Stimulated activated CD4-positive, alpha-beta T cell treated with anti-CD3 and anti-CD28 coated beads, Interleukin-4, amount 100 ng/mL, for 1 hour (primary cell): Measurements from ENCODE around the gene OLIG2.

Experiments
- DNase-seq: peaks from one replicate; pipeline ENCODE4 v3.0.0-alpha.2; 2020

OLIG2 gene

GRCh38 chr21:33069243-33069642 lies 43.5 kb downstream of the OLIG2 start:
- no peak for DNase-seq

GRCh38 chr21:33069645-33069993 lies 43.9 kb downstream of the OLIG2 start:
- no peak for DNase-seq

- peak; percentile 55 for DNase-seq
Observed at GRCh38 chr21:33069994-33070743, 44.4 kb downstream of the OLIG2 start, which contains the start of gene OLIG1. Gene OLIG1, plus strand, starts transcription at chr21:33070141. Its CDS starts 106 bp downstream, at chr21:33070247.

GRCh38 chr21:33070744-33070997 lies 44.9 kb downstream of the OLIG2 start:
- no peak for DNase-seq

- peak; percentile 20 for DNase-seq
Observed at GRCh38 chr21:33070998-33071769, 45.4 kb downstream of the OLIG2 start.

- DNase-seq, result no peak
Observed at GRCh38 chr21:33071770-33072306, 46.1 kb downstream of the OLIG2 start.

- DNase-seq, result no peak
Observed at GRCh38 chr21:33073636-33074035, 47.9 kb downstream of the OLIG2 start.

GRCh38 chr21:33075128-33075527 lies 49.4 kb downstream of the OLIG2 start:
- no peak for DNase-seq

GRCh38 chr21:33075596-33076195 lies 50.0 kb downstream of the OLIG2 start:
- DNase-seq, result no peak

GRCh38 chr21:33076600-33077329 lies 51.0 kb downstream of the OLIG2 start:
- DNase-seq, result no peak
